Measurements from ENCODE around the gene ARMH3. TPM values are rescaled to one million over a fixed set of nuclear protein-coding genes. Genes with fewer than 3 reads are reported as not detected.

ARMH3 gene
- polyA plus RNA-seq, 4 donors = 14.1 to 21.7 (median 18.1) TPM

GRCh38 chr10:101840102-101840684, 215.8 kb downstream of the ARMH3 start:
- peak overlapping the region in 1 of 3 donors; percentile 77 for H3K27ac ChIP-seq (ENCODE audit: low read depth in 1 of 3, low read length in 2 of 3)
- WGBS, 3 donors = 1 to 3% (median 2%) methylated on average over 19 of the region's 19 CpGs
- peaks cover 0 to 3% (median 0%) of the 10 kb centered on the region in 3 donors for H3K27me3 ChIP-seq (ENCODE audit: control insufficient read depth in 3 of 3, insufficient read depth in 3 of 3, low read length in 3 of 3)
- H3K4me3 ChIP-seq (ENCODE audit: low read depth in 1 of 3, low read length in 3 of 3) = peak overlapping the region in 2 of 3 donors; percentile 55 to 66
- H3K36me3 ChIP-seq (ENCODE audit: control insufficient read depth in 3 of 3, insufficient read depth in 2 of 3, low read depth in 1 of 3, low read length in 3 of 3) = peaks cover 0 to 11% (median 0%) of the 10 kb centered on the region in 3 donors
- H3K9me3 ChIP-seq (ENCODE audit: control insufficient read depth in 2 of 2, insufficient read depth in 1 of 2, low read depth in 1 of 2, low read length in 1 of 2) = no peaks in the 10 kb centered on the region
- no peak for FAIRE-seq
- DNase-seq = peak in 1 of 2 donors; percentile 33
- H3K4me1 ChIP-seq (ENCODE audit: control insufficient read depth in 3 of 3, insufficient read depth in 2 of 3, low read depth in 1 of 3, low read length in 2 of 3) = peaks cover 7 to 58% (median 15%) of the 10 kb centered on the region in 3 donors

DNA sequence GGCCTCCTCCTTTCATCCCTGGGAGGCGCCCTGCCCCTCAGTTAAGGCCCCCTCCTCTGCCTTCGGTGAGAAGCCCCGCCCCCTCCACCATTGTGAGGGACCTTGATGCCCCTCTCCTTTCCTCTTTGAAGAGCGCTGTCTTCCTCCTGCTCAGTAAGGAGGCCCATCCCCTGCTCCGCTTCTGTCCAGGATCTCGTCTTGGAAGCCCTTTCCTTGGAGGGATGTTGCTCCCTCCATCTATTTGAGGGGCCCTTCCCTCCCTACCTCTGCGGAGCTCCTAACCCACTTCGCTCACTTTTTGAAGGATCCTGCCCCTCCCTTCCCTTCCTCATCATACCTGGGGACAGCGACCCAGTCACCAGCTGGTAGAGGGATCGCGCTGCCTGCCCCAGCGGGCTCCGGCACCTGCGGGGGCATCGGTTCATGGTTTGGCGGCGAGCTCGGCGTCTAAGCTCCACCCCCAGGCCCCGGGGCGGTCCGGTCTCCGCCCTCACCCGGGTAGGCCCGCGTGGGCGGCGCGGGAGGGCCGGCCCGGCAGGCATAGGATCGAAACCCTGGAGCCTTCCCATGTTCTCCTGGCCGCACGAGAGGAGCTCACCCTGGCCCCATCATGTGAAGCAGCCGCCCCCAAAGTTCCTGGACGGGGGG, 216.4 kb downstream of the ARMH3 start:
- FAIRE-seq (no peak), DNase-seq (peak; percentile 45 to 82)
- Histone ChIP-seq H3K27ac (ENCODE audit: low read depth in 1 of 3, low read length in 2 of 3) (peak overlapping the region in 1 of 3 donors; percentile 77), H3K4me3 (ENCODE audit: low read depth in 1 of 3, low read length in 3 of 3) (peak overlapping the region in 2 of 3 donors; percentile 55 to 66), H3K27me3 (ENCODE audit: control insufficient read depth in 3 of 3, insufficient read depth in 3 of 3, low read length in 3 of 3) (peaks cover 0 to 3% (median 0%) of the 10 kb centered on the region in 3 donors), H3K9me3 (ENCODE audit: control insufficient read depth in 2 of 2, insufficient read depth in 1 of 2, low read depth in 1 of 2, low read length in 1 of 2) (no peaks in the 10 kb centered on the region), H3K36me3 (ENCODE audit: control insufficient read depth in 3 of 3, insufficient read depth in 2 of 3, low read depth in 1 of 3, low read length in 3 of 3) (peaks cover 0 to 8% (median 0%) of the 10 kb centered on the region in 3 donors), H3K4me1 (ENCODE audit: control insufficient read depth in 3 of 3, insufficient read depth in 2 of 3, low read depth in 1 of 3, low read length in 2 of 3) (peaks cover 7 to 65% (median 15%) of the 10 kb centered on the region in 3 donors)
- 12 to 19% (median 16%) methylated on average over 32 to 36 of the region's 36 CpGs for WGBS, 3 donors

DNA sequence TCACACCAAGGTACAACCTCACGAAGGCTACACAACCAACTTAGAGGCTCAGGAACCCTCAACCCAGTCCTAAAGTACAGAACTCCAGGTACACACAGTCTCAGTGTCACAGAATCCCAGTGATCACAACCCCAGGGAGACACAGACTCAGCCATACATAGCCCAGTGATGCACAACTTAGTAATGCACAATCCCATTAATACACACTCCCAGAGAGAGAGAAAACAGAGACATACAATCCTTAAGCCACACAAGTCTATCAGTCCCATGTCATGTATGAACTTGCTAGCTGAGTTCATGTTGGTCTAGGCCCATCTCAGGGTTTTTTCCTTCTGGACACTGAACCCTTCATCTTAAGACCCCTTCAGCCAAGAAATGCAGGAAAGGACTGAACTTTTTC, 217.0 kb downstream of the ARMH3 start:
- 92 to 100% (median 96%) methylated on average over 1 of the region's 1 CpG for WGBS, 3 donors
- DNase-seq (peak in 1 of 2 donors; percentile 42), FAIRE-seq (no peak)
- H3K9me3 ChIP-seq (ENCODE audit: control insufficient read depth in 2 of 2, insufficient read depth in 1 of 2, low read depth in 1 of 2, low read length in 1 of 2) = no peaks in the 10 kb centered on the region
- H3K4me1 ChIP-seq (ENCODE audit: control insufficient read depth in 3 of 3, insufficient read depth in 2 of 3, low read depth in 1 of 3, low read length in 2 of 3) = peaks cover 7 to 68% (median 15%) of the 10 kb centered on the region in 3 donors
- peak overlapping the region in 1 of 3 donors; percentile 66 for H3K4me3 ChIP-seq (ENCODE audit: low read depth in 1 of 3, low read length in 3 of 3)
- H3K27ac ChIP-seq (ENCODE audit: low read depth in 1 of 3, low read length in 2 of 3) = peak overlapping the region in 1 of 3 donors; percentile 77
- peaks cover 0 to 3% (median 0%) of the 10 kb centered on the region in 3 donors for H3K27me3 ChIP-seq (ENCODE audit: control insufficient read depth in 3 of 3, insufficient read depth in 3 of 3, low read length in 3 of 3)
- H3K36me3 ChIP-seq (ENCODE audit: control insufficient read depth in 3 of 3, insufficient read depth in 2 of 3, low read depth in 1 of 3, low read length in 3 of 3) = peaks cover 0 to 13% (median 0%) of the 10 kb centered on the region in 3 donors

- Histone ChIP-seq H3K4me1 (ENCODE audit: control insufficient read depth in 3 of 3, insufficient read depth in 2 of 3, low read depth in 1 of 3, low read length in 2 of 3) (peaks cover 7 to 67% (median 15%) of the 10 kb centered on the region in 3 donors), H3K36me3 (ENCODE audit: control insufficient read depth in 3 of 3, insufficient read depth in 2 of 3, low read depth in 1 of 3, low read length in 3 of 3) (peaks cover 0 to 17% (median 0%) of the 10 kb centered on the region in 3 donors), H3K4me3 (ENCODE audit: low read depth in 1 of 3, low read length in 3 of 3) (peak overlapping the region in 1 of 3 donors; percentile 66), H3K27me3 (ENCODE audit: control insufficient read depth in 3 of 3, insufficient read depth in 3 of 3, low read length in 3 of 3) (peaks cover 0 to 3% (median 0%) of the 10 kb centered on the region in 3 donors), H3K9me3 (ENCODE audit: control insufficient read depth in 2 of 2, insufficient read depth in 1 of 2, low read depth in 1 of 2, low read length in 1 of 2) (no peaks in the 10 kb centered on the region), H3K27ac (ENCODE audit: low read depth in 1 of 3, low read length in 2 of 3) (peak overlapping the region in 1 of 3 donors; percentile 77)
- no peak for FAIRE-seq
- 68 to 86% (median 76%) methylated on average over 6 of the region's 6 CpGs for WGBS, 3 donors
- peak in 1 of 2 donors; percentile 15 for DNase-seq
Observed at GRCh38 chr10:101838416-101838970, 217.5 kb downstream of the ARMH3 start.

DNA sequence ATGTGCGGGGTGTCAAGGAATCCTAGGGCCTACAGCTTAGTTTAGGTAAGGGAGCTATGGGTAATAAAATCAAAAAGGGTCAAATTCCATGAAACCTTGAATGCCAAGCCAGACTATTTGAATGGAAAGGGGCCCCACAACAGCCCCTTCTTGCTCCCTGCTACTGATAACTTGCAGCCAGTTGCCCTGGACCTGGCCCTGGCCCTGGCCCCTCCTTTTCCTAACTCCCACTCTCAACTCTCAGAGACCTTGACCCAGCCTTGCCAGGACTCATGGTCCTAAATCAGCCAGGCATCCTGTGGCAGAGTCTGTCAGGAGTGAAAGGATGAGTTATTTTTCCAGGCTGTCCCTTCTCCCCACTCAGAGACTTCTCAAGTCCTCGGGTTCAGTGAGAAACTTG, 218.2 kb downstream of the ARMH3 start:
- DNase-seq (peak in 1 of 2 donors; percentile 87), FAIRE-seq (no peak)
- Histone ChIP-seq H3K36me3 (ENCODE audit: control insufficient read depth in 3 of 3, insufficient read depth in 2 of 3, low read depth in 1 of 3, low read length in 3 of 3) (peaks cover 0 to 17% (median 0%) of the 10 kb centered on the region in 3 donors), H3K9me3 (ENCODE audit: control insufficient read depth in 2 of 2, insufficient read depth in 1 of 2, low read depth in 1 of 2, low read length in 1 of 2) (no peaks in the 10 kb centered on the region), H3K27me3 (ENCODE audit: control insufficient read depth in 3 of 3, insufficient read depth in 3 of 3, low read length in 3 of 3) (no peaks in the 10 kb centered on the region), H3K27ac (ENCODE audit: low read depth in 1 of 3, low read length in 2 of 3) (peak overlapping the region in 1 of 3 donors; percentile 77), H3K4me3 (ENCODE audit: low read depth in 1 of 3, low read length in 3 of 3) (no peak overlapping the region), H3K4me1 (ENCODE audit: control insufficient read depth in 3 of 3, insufficient read depth in 2 of 3, low read depth in 1 of 3, low read length in 2 of 3) (peaks cover 7 to 67% (median 15%) of the 10 kb centered on the region in 3 donors)
- WGBS, 3 donors = 13 to 62% (median 60%) methylated on average over 2 of the region's 2 CpGs

DNA sequence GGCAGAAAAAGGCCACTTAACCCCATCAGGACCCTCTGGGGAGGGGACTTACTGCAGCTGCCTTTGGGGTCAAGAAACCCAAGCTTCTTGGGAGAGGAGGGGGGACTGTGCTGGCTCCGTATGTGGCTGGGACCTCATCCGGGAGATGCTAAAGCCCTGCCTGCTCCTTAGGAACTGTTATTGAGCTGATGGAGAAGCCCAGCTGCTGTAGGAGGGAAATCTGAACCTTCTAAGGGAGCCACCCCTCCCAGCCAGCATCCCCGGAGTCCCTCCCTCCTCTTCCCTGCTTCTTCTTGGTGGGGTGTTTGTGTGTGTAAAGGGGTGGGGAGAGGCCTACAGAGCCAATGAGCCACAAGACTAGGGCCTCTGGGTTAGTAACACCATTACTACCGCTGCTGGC, 220.6 kb downstream of the ARMH3 start:
- no peak overlapping the region for H3K27ac ChIP-seq (ENCODE audit: low read depth in 1 of 3, low read length in 2 of 3)
- H3K4me3 ChIP-seq (ENCODE audit: low read depth in 1 of 3, low read length in 3 of 3) = no peak overlapping the region
- FAIRE-seq = no peak
- peaks cover 0 to 15% (median 0%) of the 10 kb centered on the region in 3 donors for H3K36me3 ChIP-seq (ENCODE audit: control insufficient read depth in 3 of 3, insufficient read depth in 2 of 3, low read depth in 1 of 3, low read length in 3 of 3)
- H3K27me3 ChIP-seq (ENCODE audit: control insufficient read depth in 3 of 3, insufficient read depth in 3 of 3, low read length in 3 of 3) = no peaks in the 10 kb centered on the region
- H3K4me1 ChIP-seq (ENCODE audit: control insufficient read depth in 3 of 3, insufficient read depth in 2 of 3, low read depth in 1 of 3, low read length in 2 of 3) = peaks cover 6 to 70% (median 10%) of the 10 kb centered on the region in 3 donors
- DNase-seq = no peak
- H3K9me3 ChIP-seq (ENCODE audit: control insufficient read depth in 2 of 2, insufficient read depth in 1 of 2, low read depth in 1 of 2, low read length in 1 of 2) = no peaks in the 10 kb centered on the region
- WGBS, 3 donors = 87 to 98% (median 95%) methylated on average over 4 of the region's 4 CpGs

- Histone ChIP-seq H3K27ac (ENCODE audit: low read depth in 1 of 3, low read length in 2 of 3) (no peak overlapping the region), H3K36me3 (ENCODE audit: control insufficient read depth in 3 of 3, insufficient read depth in 2 of 3, low read depth in 1 of 3, low read length in 3 of 3) (peaks cover 0 to 15% (median 0%) of the 10 kb centered on the region in 3 donors), H3K4me3 (ENCODE audit: low read depth in 1 of 3, low read length in 3 of 3) (no peak overlapping the region), H3K4me1 (ENCODE audit: control insufficient read depth in 3 of 3, insufficient read depth in 2 of 3, low read depth in 1 of 3, low read length in 2 of 3) (peaks cover 5 to 70% (median 10%) of the 10 kb centered on the region in 3 donors), H3K9me3 (ENCODE audit: control insufficient read depth in 2 of 2, insufficient read depth in 1 of 2, low read depth in 1 of 2, low read length in 1 of 2) (no peaks in the 10 kb centered on the region), H3K27me3 (ENCODE audit: control insufficient read depth in 3 of 3, insufficient read depth in 3 of 3, low read length in 3 of 3) (no peaks in the 10 kb centered on the region)
- FAIRE-seq = no peak
- DNase-seq = no peak
- 54 to 60% (median 57%) methylated on average over 7 to 8 of the region's 8 CpGs for WGBS, 3 donors
Observed at GRCh38 chr10:101834341-101834740, 221.6 kb downstream of the ARMH3 start.

- 67 to 95% (median 94%) methylated on average over 1 of the region's 1 CpG for WGBS, 3 donors
- Histone ChIP-seq H3K27me3 (ENCODE audit: control insufficient read depth in 3 of 3, insufficient read depth in 3 of 3, low read length in 3 of 3) (no peaks in the 10 kb centered on the region), H3K27ac (ENCODE audit: low read depth in 1 of 3, low read length in 2 of 3) (no peak overlapping the region), H3K9me3 (ENCODE audit: control insufficient read depth in 2 of 2, insufficient read depth in 1 of 2, low read depth in 1 of 2, low read length in 1 of 2) (no peaks in the 10 kb centered on the region), H3K36me3 (ENCODE audit: control insufficient read depth in 3 of 3, insufficient read depth in 2 of 3, low read depth in 1 of 3, low read length in 3 of 3) (peaks cover 0 to 19% (median 0%) of the 10 kb centered on the region in 3 donors), H3K4me1 (ENCODE audit: control insufficient read depth in 3 of 3, insufficient read depth in 2 of 3, low read depth in 1 of 3, low read length in 2 of 3) (peaks cover 5 to 65% (median 10%) of the 10 kb centered on the region in 3 donors), H3K4me3 (ENCODE audit: low read depth in 1 of 3, low read length in 3 of 3) (no peak overlapping the region)
- DNase-seq (no peak), FAIRE-seq (no peak)
Observed at GRCh38 chr10:101833466-101833865, 222.5 kb downstream of the ARMH3 start.
